Chondrocyte (in vitro differentiated cells): Measurements from ENCODE around the gene RNF8. TPM values are rescaled to one million over a fixed set of nuclear protein-coding genes. Genes with fewer than 3 reads are reported as not detected.

Experiments
- DNase-seq: peaks from one replicate; pipeline ENCODE4 v3.0.0; 2021; ENCODE audit warnings: mixed read lengths, low spot score
- H3K27ac Mint-ChIP-seq: one replicate; pipeline ENCODE4 v1.8.0; 2021; ENCODE audit warnings: mild to moderate bottlenecking, moderate library complexity, mixed read lengths; ENCODE audit not compliant: unreplicated experiment
- H3K27me3 Mint-ChIP-seq: 2 replicates; pipeline ENCODE4 v1.8.0; 2021; ENCODE audit warnings: low read depth, mixed read lengths
- H3K36me3 Mint-ChIP-seq: 2 replicates; pipeline ENCODE4 v1.8.0; 2021; ENCODE audit warnings: low read depth, mixed read lengths
- H3K4me1 Mint-ChIP-seq: 2 replicates; pipeline ENCODE4 v1.8.0; 2021; ENCODE audit warnings: low read depth, mild to moderate bottlenecking, mixed read lengths
- H3K4me3 Mint-ChIP-seq: one replicate; pipeline ENCODE4 v1.8.0; 2021; ENCODE audit warnings: mild to moderate bottlenecking, moderate library complexity, mixed read lengths; ENCODE audit not compliant: unreplicated experiment
- H3K9me3 Mint-ChIP-seq: 2 replicates; pipeline ENCODE4 v1.8.0; 2021; ENCODE audit warnings: low read depth, mixed read lengths
- total RNA-seq: library from RNA; stranded (reverse); gene quantifications from 3 replicates; pipeline ENCODE4 v1.2.1, GENCODE V29; 2021
- TF ChIP-seq, protein P1 (sequence below): fragments of 200-600 bp; sonication (generic); IDR thresholded peaks from 2 replicates; pipeline ENCODE4 v1.5.0; 2021; ENCODE audit warnings: antibody characterized with exemption, mild to moderate bottlenecking, moderate library complexity

RNF8 gene
- total RNA-seq, 1 donor from 2014 or later: 19.5 TPM

DNA sequence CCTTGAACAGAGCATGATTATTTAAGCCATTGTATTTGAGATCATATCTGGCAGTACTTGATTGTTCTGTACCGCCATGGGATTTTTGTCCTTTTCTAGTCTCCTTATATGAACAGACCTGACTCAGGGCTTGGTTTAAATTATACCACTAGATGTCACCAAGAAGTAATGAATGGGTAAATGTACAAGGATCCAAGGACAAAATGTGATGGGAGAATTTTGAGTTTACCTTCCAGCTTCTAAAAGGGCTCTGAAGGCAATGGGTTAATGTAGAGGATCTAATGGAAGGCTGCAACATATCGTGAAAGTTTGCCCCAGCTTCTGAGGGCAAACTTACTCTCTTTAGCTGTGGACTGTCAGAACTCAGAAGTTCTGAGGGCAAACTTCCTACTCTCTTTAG is 12.0 kb downstream of the RNF8 start:
- H3K36me3 Mint-ChIP-seq: peaks cover 10% of the 10 kb centered on the region
- TF ChIP-seq, protein P1, sequence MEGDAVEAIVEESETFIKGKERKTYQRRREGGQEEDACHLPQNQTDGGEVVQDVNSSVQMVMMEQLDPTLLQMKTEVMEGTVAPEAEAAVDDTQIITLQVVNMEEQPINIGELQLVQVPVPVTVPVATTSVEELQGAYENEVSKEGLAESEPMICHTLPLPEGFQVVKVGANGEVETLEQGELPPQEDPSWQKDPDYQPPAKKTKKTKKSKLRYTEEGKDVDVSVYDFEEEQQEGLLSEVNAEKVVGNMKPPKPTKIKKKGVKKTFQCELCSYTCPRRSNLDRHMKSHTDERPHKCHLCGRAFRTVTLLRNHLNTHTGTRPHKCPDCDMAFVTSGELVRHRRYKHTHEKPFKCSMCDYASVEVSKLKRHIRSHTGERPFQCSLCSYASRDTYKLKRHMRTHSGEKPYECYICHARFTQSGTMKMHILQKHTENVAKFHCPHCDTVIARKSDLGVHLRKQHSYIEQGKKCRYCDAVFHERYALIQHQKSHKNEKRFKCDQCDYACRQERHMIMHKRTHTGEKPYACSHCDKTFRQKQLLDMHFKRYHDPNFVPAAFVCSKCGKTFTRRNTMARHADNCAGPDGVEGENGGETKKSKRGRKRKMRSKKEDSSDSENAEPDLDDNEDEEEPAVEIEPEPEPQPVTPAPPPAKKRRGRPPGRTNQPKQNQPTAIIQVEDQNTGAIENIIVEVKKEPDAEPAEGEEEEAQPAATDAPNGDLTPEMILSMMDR: peak; percentile 76
- H3K27ac Mint-ChIP-seq: no peak overlapping the region
- no peak for DNase-seq
- no peaks in the 10 kb centered on the region for H3K27me3 Mint-ChIP-seq
- H3K9me3 Mint-ChIP-seq: no peaks in the 10 kb centered on the region
- no peak overlapping the region for H3K4me3 Mint-ChIP-seq
- peaks cover 30% of the 10 kb centered on the region for H3K4me1 Mint-ChIP-seq

DNA sequence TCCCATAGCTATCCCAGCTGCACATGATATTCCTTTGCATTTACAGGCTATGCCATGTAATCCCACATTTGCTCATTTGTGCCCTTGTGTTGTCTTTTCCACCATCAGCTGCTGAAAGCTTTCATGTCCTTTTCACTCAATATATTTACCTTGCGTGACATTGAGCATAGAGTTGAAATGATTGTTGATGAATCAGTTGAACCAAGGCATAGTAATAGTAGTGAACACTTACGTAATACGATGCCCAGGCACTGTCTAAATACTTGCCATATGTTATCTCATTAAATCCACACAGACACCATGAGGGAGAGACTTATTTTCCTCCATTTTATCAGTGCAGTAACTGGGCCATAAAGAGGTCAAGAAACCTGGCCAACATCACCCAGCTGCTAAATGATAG is 13.1 kb downstream of the RNF8 start:
- Mint-ChIP-seq H3K27ac (no peak overlapping the region), H3K4me3 (no peak overlapping the region), H3K4me1 (peaks cover 42% of the 10 kb centered on the region), H3K9me3 (no peaks in the 10 kb centered on the region), H3K36me3 (peaks cover 7% of the 10 kb centered on the region), H3K27me3 (no peaks in the 10 kb centered on the region)
- TF ChIP-seq, protein P1: no peak
- no peak for DNase-seq

DNA sequence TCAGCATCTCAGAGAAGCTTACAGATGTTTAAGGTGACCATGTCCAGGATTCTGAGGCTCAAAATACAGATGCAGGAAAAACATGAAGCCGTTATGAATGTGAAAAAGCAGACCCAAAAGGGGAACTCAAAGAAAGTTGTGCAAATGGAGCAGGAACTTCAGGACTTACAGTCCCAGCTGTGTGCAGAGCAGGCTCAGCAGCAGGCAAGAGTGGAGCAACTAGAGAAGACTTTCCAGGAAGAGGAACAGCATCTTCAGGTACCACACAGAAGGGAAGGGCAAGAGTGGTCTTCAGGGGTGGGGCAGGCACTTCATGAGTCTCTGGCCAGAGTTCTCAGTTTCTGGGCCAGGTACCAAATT is 15.2 kb downstream of the RNF8 start:
- Mint-ChIP-seq H3K27ac (peak overlapping the region; percentile 88), H3K4me1 (peaks cover 61% of the 10 kb centered on the region)

DNA sequence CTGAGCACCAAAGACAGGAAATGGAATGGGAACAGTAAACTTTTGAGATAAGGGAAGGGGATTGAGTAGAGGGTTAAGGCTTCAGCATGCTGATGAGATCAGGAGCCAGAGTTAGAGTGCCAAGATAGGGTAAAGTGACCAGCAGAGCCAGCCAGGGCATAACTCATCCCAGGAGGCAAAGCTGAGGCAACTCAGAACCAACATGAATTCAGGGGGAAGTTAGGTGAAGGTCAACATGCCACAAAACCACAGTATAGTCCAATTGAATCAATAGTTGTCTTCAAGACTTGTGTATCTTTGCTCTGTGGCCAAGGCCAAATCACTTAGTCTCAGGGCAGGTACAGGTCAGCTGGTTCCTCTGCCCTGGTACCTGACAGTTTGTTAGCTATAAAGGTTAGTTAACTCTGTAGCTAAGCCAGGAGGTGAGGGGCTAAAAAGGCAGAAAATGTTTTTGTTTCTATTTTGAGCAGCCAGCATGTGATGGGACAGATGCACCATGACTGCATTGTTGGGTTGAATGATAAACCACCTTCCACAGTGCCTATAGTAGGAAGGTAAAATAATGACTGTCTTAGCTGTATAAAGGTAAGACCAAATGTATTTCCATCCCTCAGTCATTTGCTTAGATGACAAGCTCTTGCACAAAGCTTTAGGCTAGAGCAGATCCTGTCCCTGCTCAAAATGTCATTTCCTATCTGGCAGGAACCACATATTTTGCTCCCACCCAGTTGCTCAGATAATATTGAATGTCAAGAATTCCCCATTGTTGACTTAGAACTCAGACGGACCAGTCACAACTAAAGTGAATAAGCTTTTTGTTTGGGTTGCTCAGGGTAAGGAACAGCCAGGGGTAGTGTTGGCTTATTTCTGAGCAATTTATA is 15.8 kb downstream of the RNF8 start:
- TF ChIP-seq, protein P1: no peak
- no peak for DNase-seq
- no peaks in the 10 kb centered on the region for H3K27me3 Mint-ChIP-seq
- peak overlapping the region; percentile 88 for H3K27ac Mint-ChIP-seq
- no peaks in the 10 kb centered on the region for H3K9me3 Mint-ChIP-seq
- peaks cover 67% of the 10 kb centered on the region for H3K4me1 Mint-ChIP-seq
- no peak overlapping the region for H3K4me3 Mint-ChIP-seq
- peaks cover 8% of the 10 kb centered on the region for H3K36me3 Mint-ChIP-seq

More for the DNA sequence above, 15.2 kb downstream of the RNF8 start:
- Mint-ChIP-seq H3K36me3 (peaks cover 7% of the 10 kb centered on the region), H3K27me3 (no peaks in the 10 kb centered on the region), H3K9me3 (no peaks in the 10 kb centered on the region), H3K4me3 (no peak overlapping the region)
- DNase-seq: no peak
- TF ChIP-seq, protein P1: no peak

DNA sequence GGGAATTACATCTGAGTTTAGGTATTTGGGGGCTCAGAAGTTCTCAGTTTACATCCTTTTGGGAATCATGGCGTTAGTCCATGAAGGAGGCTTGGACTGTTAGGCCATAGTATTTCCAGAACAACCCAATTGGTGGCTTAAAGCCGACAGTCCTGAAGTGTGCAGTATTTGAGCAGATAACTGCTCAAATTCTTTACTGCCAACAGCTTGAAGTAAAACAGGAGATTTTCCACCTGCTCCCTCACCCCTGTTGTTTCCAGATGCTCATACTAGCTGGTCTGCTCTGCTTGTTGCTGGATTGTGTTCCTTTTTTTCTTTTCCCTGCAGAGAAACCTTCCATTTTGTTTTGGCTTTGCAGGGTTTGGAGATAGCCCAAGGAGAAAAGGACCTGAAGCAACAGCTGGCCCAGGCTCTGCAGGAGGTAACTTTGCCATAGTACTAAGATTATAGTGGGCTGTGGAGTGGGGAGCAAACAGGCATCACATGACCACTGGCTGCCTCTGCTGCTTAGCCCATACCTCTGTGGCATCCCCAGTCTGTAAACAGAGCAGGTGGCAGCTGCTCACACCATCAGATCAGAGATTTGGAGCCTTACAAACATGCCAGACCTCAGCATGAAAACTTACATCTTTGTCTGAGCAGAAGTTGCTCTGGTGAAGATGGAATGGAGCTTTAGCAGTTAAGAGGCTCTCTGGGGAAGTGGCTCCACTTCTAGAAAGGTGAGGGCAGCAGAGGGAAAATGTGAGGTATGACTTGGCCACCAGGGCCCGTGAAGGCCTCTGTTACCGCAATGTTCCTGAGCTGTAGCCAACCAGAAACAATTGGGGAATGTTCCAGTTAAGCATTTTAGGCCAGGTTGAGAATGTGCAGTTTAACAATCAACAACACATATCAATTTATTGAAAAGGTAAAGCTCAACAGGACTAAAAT is 17.6 kb downstream of the RNF8 start:
- TF ChIP-seq, protein P1: no peak
- H3K4me1 Mint-ChIP-seq: peaks cover 75% of the 10 kb centered on the region
- H3K27me3 Mint-ChIP-seq: no peaks in the 10 kb centered on the region
- DNase-seq: no peak
- H3K9me3 Mint-ChIP-seq: no peaks in the 10 kb centered on the region
- no peak overlapping the region for H3K4me3 Mint-ChIP-seq
- peaks cover 12% of the 10 kb centered on the region for H3K36me3 Mint-ChIP-seq
- peak overlapping the region; percentile 27 for H3K27ac Mint-ChIP-seq
